Fibroblast of lung (primary cell): ENCODE results near the gene SCGB1C1. TPM values are rescaled to one million over a fixed set of nuclear protein-coding genes. Genes with fewer than 3 reads are reported as not detected.
A peak's percentile ranks its signal among the peaks of the same experiment; 100 is the strongest.

Source experiments
- DNase-seq, 2 donors: peaks; one replicate each; pipeline versions ENCODE4 v3.0.0 to v3.0.0-alpha.2; 2010; ENCODE audit warnings: low read depth in 2 of 2
- H2AFZ ChIP-seq: 2 replicates; pipeline ENCODE4 v1.5.1; 2012; ENCODE audit warnings: low read length, control low read depth, inconsistent platforms
- H3K27ac ChIP-seq: 2 replicates; pipeline ENCODE4 v1.5.1; 2011; ENCODE audit warnings: low read length, control low read depth; ENCODE audit not compliant: insufficient read depth
- H3K27me3 ChIP-seq: 2 replicates; pipeline ENCODE4 v1.5.1; 2011; ENCODE audit warnings: mild to moderate bottlenecking, low read length; ENCODE audit not compliant: control insufficient read depth, insufficient read depth
- H3K36me3 ChIP-seq: 2 replicates; pipeline ENCODE4 v1.5.1; 2011; ENCODE audit warnings: low read length; ENCODE audit not compliant: control insufficient read depth, insufficient read depth
- H3K4me1 ChIP-seq: 2 replicates; pipeline ENCODE4 v1.5.1; 2011; ENCODE audit warnings: low read length; ENCODE audit not compliant: control insufficient read depth, insufficient read depth; ENCODE audit errors: extremely low read depth
- H3K4me2 ChIP-seq: 2 replicates; pipeline ENCODE4 v1.5.1; 2011; ENCODE audit warnings: low read length, control low read depth; ENCODE audit not compliant: insufficient read depth; ENCODE audit errors: extremely low read depth
- H3K4me3 ChIP-seq, 4 experiments: fragments of 200-600 bp in 1 of 4; sonication (generic) in 1 of 4; replicated peaks in 1 of 4; 2 replicates each; pipeline ENCODE4 v1.5.1; 2011 to 2016; ENCODE audit warnings: low read length in 4 of 4, low read depth in 3 of 4, mild to moderate bottlenecking in 3 of 4, control low read depth in 2 of 4, inconsistent platforms in 1 of 4, mixed read lengths in 1 of 4; ENCODE audit not compliant: insufficient read depth in 1 of 4; ENCODE audit errors: control extremely low read depth in 1 of 4
- H3K79me2 ChIP-seq: 2 replicates; pipeline ENCODE4 v1.5.1; 2012; ENCODE audit warnings: mild to moderate bottlenecking, low read length, inconsistent platforms; ENCODE audit not compliant: control insufficient read depth, insufficient read depth
- H3K9ac ChIP-seq: 2 replicates; pipeline ENCODE4 v1.5.1; 2011; ENCODE audit warnings: mild to moderate bottlenecking, low read length, control low read depth; ENCODE audit not compliant: insufficient read depth
- H3K9me3 ChIP-seq: 2 replicates; pipeline ENCODE4 v1.5.1; 2012; ENCODE audit warnings: low read depth, low read length; ENCODE audit not compliant: control insufficient read depth, insufficient read depth
- H4K20me1 ChIP-seq: 2 replicates; pipeline ENCODE4 v1.5.1; 2011; ENCODE audit warnings: low read length; ENCODE audit not compliant: control insufficient read depth, insufficient read depth; ENCODE audit errors: extremely low read depth
- EZH2 ChIP-seq: IDR thresholded peaks from 2 replicates; pipeline ENCODE4 v1.5.1; 2012; ENCODE audit warnings: low read length, control low read depth, mild to moderate bottlenecking; ENCODE audit errors: missing control alignments
- polyA plus RNA-seq, 2 donors: library from polyadenylated mRNA; depleted of rRNA in 1 of 2; stranded (reverse) in 1 of 2; unstranded in 1 of 2; fragments of >200 nt; gene quantifications; 2 replicates each; pipeline ENCODE4 v1.2.1, GENCODE V29; 2011 to 2012; ENCODE audit warnings: missing spikeins in 1 of 2
- total RNA-seq: library from RNA; depleted of rRNA; stranded (reverse); fragments of >200 nt; gene quantifications from 2 replicates; pipeline ENCODE4 v1.2.1, GENCODE V29; 2014
- TF ChIP-seq, protein P1 (sequence below), 2 donors: IDR thresholded peaks in 1 of 2; conservative IDR thresholded peaks in 1 of 2; 1 replicate in 1 of 2; 2 replicates in 1 of 2; pipeline ENCODE4 v1.5.1; 2011 to 2012; ENCODE audit warnings: low read length in 2 of 2, control low read depth in 1 of 2, inconsistent platforms in 1 of 2, low read depth in 1 of 2, mild to moderate bottlenecking in 1 of 2

The SCGB1C1 gene
- total and polyA plus RNA-seq, 2 donors (not counting 1 experiment from before 2014, with no cell fraction given), result not detected

- Histone ChIP-seq H3K27me3 (no peaks in the 10 kb centered on the region), H3K9me3 (no peaks in the 10 kb centered on the region), H2AFZ (no peak overlapping the region), H3K4me1 (peaks cover 10% of the 10 kb centered on the region), H3K79me2 (no peaks in the 10 kb centered on the region), H3K4me3 (no peak overlapping the region), H3K27ac (no peak overlapping the region), H3K9ac (no peak overlapping the region), H3K36me3 (peaks cover 1% of the 10 kb centered on the region), H3K4me2 (no peak overlapping the region), H4K20me1 (no peaks in the 10 kb centered on the region)
- TF ChIP-seq, protein P1, sequence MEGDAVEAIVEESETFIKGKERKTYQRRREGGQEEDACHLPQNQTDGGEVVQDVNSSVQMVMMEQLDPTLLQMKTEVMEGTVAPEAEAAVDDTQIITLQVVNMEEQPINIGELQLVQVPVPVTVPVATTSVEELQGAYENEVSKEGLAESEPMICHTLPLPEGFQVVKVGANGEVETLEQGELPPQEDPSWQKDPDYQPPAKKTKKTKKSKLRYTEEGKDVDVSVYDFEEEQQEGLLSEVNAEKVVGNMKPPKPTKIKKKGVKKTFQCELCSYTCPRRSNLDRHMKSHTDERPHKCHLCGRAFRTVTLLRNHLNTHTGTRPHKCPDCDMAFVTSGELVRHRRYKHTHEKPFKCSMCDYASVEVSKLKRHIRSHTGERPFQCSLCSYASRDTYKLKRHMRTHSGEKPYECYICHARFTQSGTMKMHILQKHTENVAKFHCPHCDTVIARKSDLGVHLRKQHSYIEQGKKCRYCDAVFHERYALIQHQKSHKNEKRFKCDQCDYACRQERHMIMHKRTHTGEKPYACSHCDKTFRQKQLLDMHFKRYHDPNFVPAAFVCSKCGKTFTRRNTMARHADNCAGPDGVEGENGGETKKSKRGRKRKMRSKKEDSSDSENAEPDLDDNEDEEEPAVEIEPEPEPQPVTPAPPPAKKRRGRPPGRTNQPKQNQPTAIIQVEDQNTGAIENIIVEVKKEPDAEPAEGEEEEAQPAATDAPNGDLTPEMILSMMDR (conservative IDR thresholded peaks at IDR 0.05 in 1 of 2, IDR thresholded peaks at IDR 0.05 in 1 of 2; ENCODE audit: low read depth in 1 of 2, low read length in 2 of 2), result no peak
- TF ChIP-seq EZH2, result no peak
- no peak for DNase-seq
Measured at GRCh38 chr11:224424-224823, 31.5 kb downstream of the SCGB1C1 start.

DNA sequence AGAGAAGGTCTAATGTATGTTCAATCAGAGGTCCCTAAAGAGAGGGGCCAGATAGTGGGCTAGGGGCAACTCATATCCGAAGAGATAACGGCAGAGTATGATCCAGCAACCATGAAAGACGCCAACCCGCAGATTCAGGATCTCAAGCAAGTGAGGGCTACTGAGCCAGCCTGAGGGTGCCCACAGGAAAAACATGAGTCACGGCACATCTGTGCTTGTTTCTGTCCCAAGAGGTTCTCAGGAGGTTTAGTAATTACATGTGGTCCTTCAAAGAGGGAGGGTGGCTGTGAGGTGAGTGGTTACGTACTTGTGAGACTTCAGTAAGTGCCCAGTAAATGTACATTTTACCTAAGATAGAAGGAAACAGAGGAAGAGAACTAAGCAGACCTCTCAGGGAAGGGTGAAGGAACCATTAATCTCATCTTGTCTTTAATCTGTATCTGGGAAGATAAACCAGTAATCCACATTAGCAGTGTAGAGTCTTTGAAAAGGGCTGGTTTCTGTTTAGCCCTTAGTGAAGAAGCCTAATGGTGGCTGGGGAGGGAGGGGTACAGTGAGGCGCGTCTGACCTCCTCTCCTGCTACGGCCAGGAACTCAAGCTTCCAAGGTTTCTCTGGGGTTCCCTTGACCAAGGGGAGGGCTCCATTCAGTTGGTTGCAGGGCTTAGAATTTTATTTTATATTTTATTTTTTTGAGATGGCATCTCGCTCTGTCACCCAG lies 33.0 kb downstream of the SCGB1C1 start:
- DNase-seq, result peak in 1 of 2 donors; percentile 52
- H3K4me3 ChIP-seq, result no peak overlapping the region
- no peaks in the 10 kb centered on the region for H3K9me3 ChIP-seq

GRCh38 chr11:227824-228379 lies 35.0 kb downstream of the SCGB1C1 start:
- Histone ChIP-seq H3K9ac (no peak overlapping the region), H4K20me1 (no peaks in the 10 kb centered on the region), H3K4me2 (no peak overlapping the region), H3K79me2 (no peaks in the 10 kb centered on the region), H3K27ac (no peak overlapping the region), H3K9me3 (no peaks in the 10 kb centered on the region), H3K4me1 (peaks cover 5% of the 10 kb centered on the region), H3K27me3 (no peaks in the 10 kb centered on the region), H3K36me3 (no peaks in the 10 kb centered on the region), H3K4me3 (no peak overlapping the region), H2AFZ (no peak overlapping the region)
- DNase-seq, result no peak
- no peak for TF ChIP-seq EZH2
- TF ChIP-seq, protein P1 (conservative IDR thresholded peaks at IDR 0.05 in 1 of 2, IDR thresholded peaks at IDR 0.05 in 1 of 2; ENCODE audit: low read depth in 1 of 2, low read length in 2 of 2), result no peak

More for the DNA sequence above, 33.0 kb downstream of the SCGB1C1 start:
- Histone ChIP-seq H3K4me1 (peaks cover 10% of the 10 kb centered on the region), H3K27ac (no peak overlapping the region), H3K9ac (no peak overlapping the region), H3K27me3 (no peaks in the 10 kb centered on the region), H3K79me2 (no peaks in the 10 kb centered on the region), H4K20me1 (no peaks in the 10 kb centered on the region), H3K36me3 (peaks cover 1% of the 10 kb centered on the region), H2AFZ (no peak overlapping the region), H3K4me2 (no peak overlapping the region)
- no peak for TF ChIP-seq EZH2
- TF ChIP-seq, protein P1 (conservative IDR thresholded peaks at IDR 0.05 in 1 of 2, IDR thresholded peaks at IDR 0.05 in 1 of 2; ENCODE audit: low read depth in 1 of 2, low read length in 2 of 2), result no peak
